ENCODE results near the gene HAND2.

HAND2 gene

DNA sequence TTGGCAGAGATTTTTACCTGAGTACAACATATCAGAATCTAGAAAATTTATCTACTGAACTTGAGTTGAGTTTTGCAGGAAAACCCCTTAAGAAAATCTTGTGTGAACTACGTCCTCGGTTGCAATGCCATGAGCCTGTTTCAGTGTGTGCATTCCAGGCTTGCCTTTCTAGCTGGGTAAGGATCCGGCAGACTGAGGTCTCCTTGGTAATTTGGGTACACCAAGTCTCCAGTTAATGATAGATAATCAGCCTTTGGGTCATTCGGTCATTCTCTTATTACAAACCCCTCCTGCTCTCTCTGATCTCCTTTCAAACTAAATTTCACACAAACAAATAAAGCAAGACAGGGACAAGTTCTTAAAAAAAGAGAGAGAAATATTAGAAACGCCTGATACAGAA is 5.9 kb upstream of the HAND2 start:
- no peak for DNase-seq

DNA sequence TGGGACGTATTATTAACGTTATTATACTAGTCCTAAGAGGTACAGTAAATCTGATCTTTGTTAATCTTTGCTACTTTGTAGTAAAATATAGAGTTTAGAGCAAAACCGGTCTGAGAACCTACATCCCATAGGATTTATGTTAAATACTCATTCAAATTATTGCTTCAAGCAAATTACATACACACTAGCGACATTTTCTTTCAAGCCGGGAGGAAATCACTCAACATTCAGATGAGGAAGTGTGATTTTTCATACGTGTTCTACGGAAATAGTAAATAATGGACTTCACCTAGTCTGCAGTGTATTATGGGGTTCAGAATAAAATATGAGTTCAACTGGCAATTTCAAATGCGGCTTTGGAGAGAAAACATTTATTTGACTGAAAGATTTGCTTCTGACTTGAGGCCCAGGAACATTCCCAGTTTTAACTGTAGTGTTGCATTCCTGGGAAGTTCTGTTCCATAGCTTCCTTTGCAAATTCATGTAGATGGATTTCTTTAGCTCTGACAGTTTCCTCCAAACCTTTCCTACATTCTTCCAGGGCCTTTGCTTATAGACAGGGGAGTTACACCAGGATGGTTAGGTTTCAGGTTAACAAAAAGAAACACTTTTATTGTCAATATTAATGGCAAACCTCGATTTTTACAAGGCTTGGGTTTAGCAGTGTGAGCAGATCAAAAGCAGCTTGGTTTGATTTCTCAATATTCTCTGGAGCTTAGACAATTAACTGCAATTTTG is 5.3 kb upstream of the HAND2 start:
- no peak for DNase-seq

DNA sequence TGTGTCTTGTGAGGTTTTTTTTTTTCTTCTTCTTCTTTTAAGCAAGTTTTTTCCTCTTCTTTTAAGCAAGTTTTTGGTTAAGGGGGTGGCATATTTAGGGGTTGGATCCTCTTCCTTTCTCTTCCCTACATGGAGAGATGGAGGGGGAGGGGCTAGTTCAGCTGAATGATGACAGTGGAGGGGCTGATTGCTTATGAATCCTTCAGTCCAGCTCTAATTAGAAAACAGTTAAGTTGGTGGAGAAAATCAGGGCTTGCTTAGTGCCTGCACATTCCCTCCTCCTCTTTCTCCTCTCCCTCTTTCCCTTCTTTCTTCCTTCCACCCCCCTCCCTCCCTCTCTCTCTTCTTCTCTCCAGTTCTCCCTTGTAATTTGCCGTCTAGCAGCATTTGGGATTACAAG is 4.4 kb upstream of the HAND2 start:
- DNase-seq, result no peak

DNA sequence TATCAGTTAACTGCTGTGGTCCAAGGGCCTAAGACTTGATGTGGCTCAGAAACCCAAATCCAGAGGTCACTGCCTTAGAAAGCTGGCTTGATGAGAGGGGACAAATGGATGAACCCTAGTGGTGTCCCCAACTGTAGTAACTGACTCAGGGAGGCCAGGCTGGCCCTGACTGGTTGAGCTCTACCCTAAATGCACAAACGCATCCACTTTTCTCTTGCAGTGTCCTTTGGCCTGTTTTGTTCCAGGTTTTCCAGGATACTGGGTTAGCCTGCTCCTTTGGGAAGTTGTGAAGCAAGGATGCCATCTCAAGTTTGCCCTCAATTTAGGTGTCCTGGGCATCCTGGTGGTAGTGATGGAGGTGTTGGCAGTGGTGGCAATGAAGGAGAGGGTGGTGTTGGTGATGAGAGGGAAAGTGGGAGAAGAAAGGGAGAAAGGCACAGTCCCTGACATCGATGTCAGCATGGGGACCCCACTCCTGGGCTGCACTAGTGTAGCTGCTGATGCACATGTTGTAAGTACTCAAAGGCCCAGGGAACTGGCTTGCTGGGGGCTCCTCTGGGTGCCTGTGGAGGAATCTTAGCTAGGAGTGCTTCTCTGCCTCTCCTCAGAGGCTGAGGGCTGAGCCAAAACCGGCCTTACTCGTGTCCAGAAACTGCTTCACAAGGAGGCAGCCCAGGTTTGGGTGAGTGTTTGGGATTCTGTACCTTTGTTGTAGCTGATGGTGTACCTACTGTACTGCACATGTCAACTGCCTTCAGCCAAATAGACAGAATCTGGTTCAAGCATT is 2.9 kb upstream of the HAND2 start:
- no peak for DNase-seq

DNA sequence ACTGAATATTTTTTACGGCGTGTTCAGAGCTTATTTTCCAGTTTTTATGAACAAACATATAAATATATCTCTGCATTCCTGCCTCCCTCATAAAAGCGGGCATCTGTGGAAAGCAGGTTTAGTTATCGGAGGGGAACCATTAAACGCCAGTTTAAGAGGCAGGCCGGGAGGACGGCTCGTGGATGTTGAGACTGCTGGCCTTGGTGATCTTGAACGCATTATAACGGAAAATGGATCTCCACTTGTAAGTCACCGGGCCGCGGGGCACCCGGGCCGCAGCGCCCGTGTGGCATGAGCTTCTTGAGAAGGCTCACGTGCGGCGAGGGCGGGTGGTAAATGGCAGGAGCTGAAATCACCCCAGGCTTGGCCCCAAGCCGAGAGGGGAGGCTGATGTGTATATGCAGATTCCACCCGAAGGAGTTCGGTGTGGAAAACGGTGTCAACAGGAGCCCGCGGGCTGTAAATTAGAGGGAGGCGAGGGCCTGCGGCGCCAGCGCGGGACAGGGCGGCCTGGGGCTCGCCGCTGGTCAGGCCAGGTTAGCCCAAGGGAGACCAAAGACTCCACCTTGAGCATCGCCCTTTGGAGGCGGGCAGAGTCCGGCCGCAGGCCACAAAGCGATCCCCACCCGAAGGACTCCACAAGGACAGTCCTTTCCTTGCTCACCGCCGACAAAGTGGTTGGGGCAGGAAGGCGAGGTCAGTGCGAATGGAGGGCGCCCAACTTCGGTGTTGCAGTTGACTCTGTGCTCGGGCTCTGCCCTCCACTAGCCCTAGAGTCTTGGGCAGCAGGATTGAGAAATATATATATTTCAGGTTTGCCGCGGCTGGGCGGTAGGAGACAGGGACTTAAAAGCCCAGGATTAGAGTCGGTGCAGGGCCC is 1.3 kb upstream of the HAND2 start:
- DNase-seq, result no peak

DNA sequence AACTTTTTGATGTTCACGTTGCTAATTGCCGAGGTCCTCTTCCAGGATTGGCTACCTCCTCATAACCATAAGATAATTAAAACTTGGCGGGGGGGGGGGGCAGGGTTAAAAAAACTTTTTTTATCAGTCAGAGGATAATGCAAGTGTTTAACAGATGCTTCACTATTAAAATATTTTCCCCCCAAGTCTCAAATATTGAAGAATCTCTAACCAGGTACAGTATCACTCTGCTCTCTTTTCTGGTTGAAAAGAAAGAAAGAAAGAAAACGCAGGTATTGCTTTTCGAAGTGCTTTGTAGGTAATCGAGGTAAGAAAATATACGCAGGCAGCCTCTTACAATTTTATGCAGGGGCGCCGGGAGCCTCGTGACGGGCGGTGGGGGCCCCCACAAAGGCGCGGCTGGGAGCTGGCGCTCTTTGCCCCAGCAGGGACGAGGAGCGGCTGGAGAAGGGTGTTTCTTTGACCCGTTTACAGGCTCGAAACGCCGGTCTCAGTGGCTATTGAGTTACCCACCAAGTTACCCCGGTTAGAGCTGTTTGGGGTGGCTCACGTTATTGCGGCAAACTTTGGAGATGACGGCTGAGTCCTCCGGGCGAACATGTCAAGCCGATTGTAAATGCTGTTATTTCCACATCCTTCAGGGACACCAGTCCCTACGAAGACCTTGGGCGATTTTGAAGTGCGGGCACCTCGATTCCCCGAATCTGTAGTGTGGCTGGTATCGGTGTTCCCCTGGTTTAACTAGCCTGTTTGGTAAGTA is 477 bp upstream of the HAND2 start:
- no peak for DNase-seq

DNA sequence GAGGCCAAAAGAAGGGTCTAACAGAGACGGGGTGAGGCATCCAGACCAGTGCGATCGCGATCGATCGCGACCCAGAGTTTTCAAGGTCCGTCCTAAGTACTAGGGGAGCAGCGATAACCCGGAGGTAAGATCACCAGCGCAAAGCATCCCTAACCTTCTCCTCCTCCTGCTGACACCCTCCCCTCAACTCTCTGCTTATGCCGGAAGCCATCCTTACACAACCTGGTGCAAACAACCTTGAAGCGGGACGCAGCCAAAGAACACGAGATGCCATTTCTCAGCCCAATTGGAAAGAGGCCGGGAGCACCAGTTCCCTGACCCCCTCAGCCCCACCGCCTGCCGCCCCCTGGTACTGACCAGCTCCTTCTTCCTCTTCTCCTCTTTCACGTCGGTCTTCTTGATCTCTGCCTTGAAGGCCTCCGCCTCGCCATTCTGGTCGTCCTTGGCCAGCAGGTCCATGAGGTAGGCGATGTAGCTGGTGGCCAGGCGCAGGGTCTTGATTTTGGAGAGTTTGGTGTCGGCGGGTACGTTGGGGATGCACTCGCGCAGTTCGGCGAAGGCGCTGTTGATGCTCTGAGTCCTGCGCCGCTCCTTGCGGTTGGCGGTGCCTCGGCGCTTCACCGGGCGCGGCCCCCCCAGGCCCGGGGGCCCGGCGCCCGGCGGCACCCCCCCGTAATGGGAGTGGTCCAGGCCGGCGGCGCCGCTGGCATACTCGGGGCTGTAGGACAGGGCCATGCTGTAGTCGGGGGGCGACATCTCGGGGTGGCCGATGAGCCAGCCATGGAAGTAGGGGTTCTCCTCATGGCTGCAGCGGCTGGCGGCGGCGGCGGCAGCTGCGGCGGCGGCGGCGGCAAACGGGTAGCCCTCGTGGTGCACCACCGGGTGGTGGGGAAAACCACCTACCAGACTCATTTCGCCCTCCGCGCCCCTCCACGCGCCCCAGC is 1.4 kb downstream of the HAND2 start:
- no peak for DNase-seq

DNA sequence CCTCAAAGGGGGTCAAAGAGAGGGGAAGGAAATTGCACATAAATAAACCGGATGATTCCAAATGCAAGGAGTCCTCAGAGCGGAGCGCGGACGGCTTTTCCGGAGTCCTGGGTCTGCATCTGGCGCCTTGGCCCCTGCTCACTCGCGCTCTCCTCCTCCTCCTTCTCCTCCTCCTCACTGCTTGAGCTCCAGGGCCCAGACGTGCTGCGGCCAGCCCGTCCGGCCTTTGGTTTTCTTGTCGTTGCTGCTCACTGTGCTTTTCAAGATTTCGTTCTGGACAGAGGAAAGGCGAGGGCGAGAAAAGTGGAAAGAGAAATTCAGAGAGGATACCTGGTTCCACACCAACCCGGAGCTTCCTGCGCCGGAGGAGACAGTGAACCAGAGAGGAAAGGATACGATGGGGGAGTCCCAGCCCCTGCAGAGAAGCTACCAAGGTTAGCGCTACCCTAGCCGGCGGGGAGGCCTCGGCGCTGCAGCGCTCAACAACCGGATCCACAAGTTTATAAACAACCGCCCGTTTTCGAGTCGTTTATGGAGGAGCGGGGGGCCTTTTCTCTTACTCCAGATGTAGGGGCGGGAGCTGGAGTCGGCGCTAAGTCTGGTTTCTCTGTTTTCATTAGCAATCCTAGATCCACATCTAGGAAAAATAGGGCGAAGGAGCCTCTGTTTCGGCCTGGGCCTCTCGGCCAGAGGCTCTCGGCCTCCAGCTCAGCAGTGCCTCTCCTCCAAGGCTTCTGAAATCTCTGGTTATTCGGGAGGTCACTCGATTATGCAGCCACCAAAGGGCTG is 2.7 kb downstream of the HAND2 start:
- DNase-seq, result no peak

DNA sequence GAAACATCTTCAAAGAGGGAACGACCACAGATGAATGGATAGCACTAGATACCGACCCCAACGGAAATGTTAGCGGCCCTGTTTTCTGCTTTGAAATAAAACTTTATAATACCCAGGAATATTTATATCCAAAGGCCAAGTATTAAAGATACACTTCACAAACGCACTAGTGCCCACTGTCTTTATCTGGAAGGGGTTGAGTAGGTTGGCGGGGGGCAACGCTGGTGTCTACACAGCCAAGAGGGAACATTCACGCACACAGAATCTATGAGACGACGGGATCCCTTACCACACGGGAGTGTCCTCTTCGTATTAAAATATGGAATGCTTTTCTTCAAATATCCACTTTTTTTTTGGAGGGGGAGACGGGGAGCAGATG is 3.3 kb downstream of the HAND2 start:
- no peak for DNase-seq

DNA sequence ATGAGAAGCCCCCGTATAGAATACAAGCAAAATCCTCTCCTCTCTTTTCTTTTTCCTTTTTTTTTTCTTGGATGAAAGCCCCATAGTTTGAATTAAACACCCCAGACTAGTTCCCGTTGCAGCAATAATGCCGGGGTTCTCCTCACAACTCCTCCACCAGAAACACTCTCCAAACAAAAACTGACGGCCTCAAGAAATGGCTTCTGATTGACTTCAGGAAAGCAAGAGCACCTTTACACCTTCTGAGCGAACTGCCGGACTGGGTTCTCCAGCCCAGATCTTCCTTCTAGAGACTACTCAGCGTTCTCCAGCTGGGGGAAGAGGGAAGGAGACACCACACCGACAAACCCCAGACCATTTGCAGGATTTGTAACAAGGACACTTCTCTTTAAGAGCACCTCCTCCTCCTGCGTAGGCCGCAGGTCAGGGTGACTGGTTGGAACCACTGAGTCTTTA is 4.0 kb downstream of the HAND2 start:
- no peak for DNase-seq

DNA sequence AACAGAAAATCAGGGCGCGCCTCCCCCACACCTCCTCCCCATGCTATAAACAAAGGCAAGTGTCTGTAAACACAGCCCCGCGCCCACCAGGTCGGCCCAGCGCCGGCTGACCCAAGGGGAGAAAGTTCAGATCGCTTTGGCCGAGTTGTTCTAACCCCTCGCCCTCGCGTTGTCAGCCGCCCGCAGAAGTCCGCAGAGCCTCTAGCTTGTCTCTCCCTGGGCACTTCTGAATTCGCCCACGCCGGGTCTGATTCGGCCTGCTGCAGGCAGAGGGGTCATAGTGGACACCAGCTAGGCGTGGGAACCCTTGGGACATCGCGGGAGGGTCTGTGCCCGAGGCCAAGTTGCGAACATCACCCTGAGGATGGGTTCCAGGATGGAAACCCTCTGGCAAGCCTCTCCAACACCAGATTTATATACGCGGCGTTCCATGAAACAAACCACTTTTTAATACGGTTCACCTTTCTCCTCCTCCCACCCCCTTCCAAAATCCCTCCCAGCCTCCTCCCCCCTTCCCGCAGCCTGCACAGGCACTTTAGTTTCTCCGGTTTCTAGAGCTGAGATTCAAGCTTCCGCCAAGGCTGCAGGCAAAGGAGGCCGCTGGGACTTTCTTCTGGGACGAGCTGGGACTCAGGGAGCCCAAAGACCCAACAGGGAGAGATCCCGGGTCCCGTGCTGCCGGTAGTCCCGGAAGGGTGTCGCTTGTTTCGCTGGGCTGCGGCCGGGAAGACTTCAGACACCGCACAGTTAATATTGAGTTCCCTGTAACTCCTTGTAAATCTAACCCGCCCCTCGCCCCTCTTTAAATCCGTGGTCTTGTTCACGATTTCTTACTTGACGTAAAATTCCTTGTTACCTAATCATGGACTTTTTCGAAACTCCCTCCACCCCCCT is 4.7 kb downstream of the HAND2 start:
- no peak for DNase-seq

DNA sequence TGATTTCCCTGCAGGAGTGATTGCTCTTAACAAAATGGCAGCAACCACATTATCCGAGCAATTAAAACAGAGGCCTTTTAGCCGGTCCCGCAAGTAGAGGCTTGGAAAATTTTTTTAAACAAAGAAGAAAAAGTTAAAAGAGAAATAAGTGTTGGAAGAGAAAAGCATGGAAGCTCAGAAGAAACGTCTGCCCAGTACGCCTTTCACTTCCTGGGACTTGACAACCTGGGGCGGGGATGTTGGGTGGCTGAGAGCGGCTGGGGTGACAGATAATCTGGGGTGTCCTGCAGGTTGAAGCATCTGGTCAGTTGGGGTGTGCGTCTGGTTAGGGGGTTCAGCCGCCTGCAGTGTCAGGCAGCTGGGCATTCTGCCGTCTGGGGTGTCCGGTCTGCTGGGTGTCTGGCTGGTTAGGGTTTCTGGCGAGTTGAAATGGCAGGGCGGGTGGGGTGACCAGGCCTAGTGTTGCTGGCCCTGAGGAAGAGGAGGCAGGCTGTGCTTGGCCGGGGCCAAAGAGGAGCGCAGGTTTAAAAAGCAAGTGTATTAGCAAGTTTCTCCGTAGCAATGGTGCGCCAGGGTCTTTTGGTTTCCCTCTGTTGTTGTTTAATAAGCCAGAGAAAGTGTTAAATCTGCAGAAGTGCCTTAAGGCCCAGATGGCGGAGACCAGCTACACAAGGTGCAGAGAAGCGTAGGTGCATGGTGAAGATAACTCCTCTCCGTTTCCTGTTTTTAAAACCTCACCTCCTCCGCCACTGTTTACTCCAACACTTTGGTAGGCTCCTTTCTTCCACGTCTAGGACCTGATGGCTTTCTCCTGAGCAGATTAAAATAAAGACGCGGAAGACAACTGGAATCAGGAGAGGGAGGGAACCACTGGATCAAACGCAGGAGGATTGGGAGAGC is 5.6 kb downstream of the HAND2 start:
- no peak for DNase-seq

DNA sequence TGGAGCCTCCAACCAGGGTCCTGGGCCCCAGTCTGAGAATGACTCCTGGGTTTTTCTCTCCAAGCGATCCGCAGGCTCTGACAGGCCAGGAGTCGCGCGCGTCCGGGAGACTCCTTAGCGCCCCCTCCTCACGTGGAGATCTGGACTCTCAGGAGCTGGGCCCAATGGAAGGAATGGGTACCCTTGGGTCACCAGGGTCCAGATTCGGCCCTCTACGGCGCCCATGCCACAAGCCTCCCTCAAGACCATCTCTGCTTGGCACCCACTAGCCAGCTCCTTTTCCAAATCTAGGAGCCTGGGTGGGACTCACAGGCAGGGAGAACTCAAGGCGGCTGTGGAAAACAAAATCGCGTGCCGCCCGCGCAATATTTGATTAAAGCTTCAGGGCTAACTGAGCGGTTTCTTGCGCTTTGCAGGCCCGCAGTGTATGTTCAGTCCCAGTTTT is 7.1 kb downstream of the HAND2 start:
- DNase-seq, result no peak

DNA sequence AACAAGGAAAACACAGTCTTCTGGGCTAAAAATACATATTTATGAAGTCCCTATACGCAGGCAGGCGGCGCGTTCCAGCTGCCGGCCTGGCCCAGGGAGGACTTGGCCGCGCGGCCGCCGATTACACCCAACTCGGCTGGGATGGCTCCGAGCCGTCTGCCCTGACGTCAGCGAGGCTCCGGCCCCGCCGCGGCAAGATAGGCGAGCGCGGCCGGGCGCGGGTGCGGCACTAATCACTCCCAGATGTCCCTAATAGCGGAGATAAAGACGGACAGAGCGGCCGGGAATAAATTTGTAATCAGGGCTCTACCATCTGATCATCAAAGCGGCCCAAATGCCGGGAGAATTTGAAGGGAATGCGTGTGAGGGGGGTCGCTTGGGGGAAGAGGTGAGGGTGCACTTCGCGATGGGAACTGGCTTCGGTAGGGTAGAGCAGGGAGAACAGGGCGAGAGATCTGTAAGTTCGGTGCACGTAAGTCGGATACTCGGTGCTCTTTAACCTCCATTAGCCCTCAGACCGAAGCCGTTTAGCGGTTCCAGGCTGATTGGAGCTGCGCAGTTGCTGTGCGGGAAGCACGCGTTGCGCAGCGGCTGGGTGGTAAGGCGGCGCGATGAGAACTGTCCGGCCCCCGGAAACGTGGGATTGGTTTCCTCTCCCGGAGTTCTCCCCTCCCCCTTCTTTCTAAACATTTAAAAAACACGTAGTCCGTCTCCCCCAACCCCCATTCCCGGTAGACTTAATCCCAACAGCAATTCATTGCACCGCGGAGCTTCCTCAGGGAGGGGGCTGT is 7.7 kb downstream of the HAND2 start:
- no peak for DNase-seq

DNA sequence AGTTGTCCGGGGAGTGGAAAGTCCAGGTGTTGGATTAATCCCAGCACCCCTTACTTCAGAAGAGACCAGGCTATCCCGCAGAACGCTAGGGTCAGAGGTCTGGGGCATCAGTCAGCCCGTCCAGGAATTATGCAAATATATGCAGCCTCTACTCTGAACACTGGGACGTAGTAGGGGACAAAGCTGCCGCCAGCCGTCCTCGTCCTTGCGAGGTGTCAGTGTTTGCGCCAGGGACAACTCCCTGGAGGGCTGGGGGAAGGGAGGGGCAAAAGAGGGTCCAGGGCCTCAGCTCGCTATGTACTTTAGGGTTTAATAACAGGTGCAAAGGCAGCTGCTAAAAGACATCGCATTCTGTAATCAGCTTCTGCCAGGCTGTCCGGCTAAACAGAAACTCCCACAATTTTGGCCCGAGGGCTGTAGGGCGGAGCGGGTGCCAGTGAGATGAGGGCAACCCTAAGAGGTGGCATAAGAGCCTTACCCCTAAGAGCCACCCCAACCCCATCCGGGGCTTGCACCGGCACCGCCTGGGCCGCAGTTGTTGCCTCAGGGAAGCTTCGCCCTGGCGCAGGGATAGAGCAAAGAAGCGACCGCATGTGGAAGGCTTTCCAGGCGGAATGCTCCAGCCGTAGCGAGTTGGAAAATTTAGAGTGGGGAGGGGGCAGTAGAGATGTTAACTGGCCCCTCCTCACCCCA is 8.4 kb downstream of the HAND2 start:
- no peak for DNase-seq

DNA sequence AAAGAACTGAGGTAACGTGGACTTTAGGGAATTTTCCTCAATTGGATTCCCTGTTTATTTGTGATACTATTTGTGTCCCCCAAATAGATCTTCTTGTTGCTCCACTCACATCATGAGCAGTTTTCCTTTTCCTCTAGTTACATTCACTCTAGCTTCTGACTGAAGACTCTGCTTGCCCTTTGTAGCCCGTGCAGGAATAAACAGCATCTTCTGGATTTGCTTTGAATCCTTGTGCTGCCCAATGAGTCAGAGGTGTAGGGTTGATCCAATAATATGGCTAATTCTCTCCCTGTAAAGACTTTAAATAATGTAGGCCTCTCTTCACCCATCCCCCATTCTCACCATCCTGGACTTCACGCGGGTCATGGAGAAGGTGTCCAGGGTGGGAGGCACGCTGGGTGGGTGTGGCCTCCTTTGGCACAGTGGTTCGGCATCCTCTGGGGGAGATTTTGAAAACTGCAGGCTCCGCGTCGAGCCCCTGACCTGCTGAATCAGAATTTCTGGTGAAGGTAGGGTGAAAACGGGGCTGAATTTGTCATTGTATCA is 9.0 kb downstream of the HAND2 start:
- DNase-seq, result no peak

Measured in stimulated activated naive CD4-positive, alpha-beta T cell treated with Interleukin-2 at 50 U/mL for 16 hours (primary cell).